HG02623 (cell line): ENCODE results near the gene SH3BGRL2.
"Not testable (repeated sequence)": the region's sequence is repeated elsewhere in the genome, so short reads cannot be mapped to it uniquely, and the experiment has no call there.

Experiments used
- ATAC-seq: cut with Tn5 transposase; IDR thresholded peaks from one replicate; pipeline ENCODE4 v1.9.1; 2021; ENCODE audit warnings: moderate library complexity; ENCODE audit not compliant: unreplicated experiment

Gene SH3BGRL2

GRCh38 chr6:79734374-79734773 lies 103.2 kb downstream of the SH3BGRL2 start:
- no peak for ATAC-seq

GRCh38 chr6:79735183-79735582 lies 104.1 kb downstream of the SH3BGRL2 start:
- ATAC-seq: no peak

GRCh38 chr6:79737172-79737571 lies 106.0 kb downstream of the SH3BGRL2 start:
- no peak for ATAC-seq

GRCh38 chr6:79742030-79742429 lies 110.9 kb downstream of the SH3BGRL2 start:
- no peak for ATAC-seq

- not testable (repeated sequence) for ATAC-seq
These were observed 114.2 kb downstream of the SH3BGRL2 start for GRCh38 chr6:79745282-79745681.

- ATAC-seq: not testable (repeated sequence)
These were observed 115.2 kb downstream of the SH3BGRL2 start for GRCh38 chr6:79746325-79746724.

- ATAC-seq: no peak
These were observed 119.7 kb downstream of the SH3BGRL2 start for GRCh38 chr6:79750806-79751205.
